ENCODE measurements around the gene ZDHHC7.

ZDHHC7 gene

DNA sequence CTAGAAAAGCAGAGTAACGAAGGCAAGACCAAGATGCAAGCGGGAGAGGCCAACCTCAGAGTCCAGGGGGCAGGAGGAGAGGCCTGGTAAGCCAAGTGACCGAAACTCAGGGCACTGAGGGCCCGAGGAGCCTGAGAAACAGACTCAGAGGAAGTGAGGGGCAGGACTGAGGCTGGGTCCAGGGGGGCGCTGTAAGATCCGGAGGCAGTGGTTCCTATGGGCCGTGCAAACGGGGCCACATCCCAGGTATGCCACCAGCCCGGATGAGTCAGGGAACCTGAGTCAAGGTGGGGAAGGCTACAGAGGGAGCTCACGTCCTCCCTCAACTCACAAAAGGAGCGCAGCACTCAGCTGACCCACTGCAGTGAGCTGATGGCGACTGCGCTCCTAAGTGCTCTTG, 8.3 kb downstream of the ZDHHC7 start:
- Histone ChIP-seq H3K4me3 (ENCODE audit: low read length) (no peak overlapping the region), H3K79me2 (ENCODE audit: control insufficient read depth, low read length) (peaks cover 96% of the 10 kb centered on the region), H3K4me2 (ENCODE audit: low read length) (no peak overlapping the region; the same call in 1 of the 2 replicates), H3K27ac (ENCODE audit: low read depth, low read length) (no peak overlapping the region), H3K36me3 (ENCODE audit: control insufficient read depth, low read length) (no peaks in the 10 kb centered on the region; the same call in 1 of the 2 replicates), H3F3A (ENCODE audit: control insufficient read depth, insufficient read depth) (no peaks in the 10 kb centered on the region), H3K9me2 (replicated peaks; ENCODE audit: control insufficient read depth, low read length) (no peaks in the 10 kb centered on the region), H4K20me1 (ENCODE audit: control insufficient read depth, insufficient read depth, low read depth, low read length) (peaks cover 13% of the 10 kb centered on the region; the same call in 1 of the 2 replicates), H3K9me3 (ENCODE audit: control insufficient read depth, insufficient read depth, low read length) (no peaks in the 10 kb centered on the region), H3K4me1 (ENCODE audit: control insufficient read depth, low read length) (peaks cover 9% of the 10 kb centered on the region), H3K27me3 (ENCODE audit: control insufficient read depth, low read length) (no peaks in the 10 kb centered on the region)
- TF ChIP-seq, protein P1, sequence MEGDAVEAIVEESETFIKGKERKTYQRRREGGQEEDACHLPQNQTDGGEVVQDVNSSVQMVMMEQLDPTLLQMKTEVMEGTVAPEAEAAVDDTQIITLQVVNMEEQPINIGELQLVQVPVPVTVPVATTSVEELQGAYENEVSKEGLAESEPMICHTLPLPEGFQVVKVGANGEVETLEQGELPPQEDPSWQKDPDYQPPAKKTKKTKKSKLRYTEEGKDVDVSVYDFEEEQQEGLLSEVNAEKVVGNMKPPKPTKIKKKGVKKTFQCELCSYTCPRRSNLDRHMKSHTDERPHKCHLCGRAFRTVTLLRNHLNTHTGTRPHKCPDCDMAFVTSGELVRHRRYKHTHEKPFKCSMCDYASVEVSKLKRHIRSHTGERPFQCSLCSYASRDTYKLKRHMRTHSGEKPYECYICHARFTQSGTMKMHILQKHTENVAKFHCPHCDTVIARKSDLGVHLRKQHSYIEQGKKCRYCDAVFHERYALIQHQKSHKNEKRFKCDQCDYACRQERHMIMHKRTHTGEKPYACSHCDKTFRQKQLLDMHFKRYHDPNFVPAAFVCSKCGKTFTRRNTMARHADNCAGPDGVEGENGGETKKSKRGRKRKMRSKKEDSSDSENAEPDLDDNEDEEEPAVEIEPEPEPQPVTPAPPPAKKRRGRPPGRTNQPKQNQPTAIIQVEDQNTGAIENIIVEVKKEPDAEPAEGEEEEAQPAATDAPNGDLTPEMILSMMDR (IDR thresholded peaks at IDR 0.05; ENCODE audit: low read depth, low read length, poor library complexity, severe bottlenecking): no peak
- no peak for TF ChIP-seq EZH2phosphoT487 (IDR thresholded peaks at IDR 0.05; ENCODE audit: borderline replicate concordance, low read length)

DNA sequence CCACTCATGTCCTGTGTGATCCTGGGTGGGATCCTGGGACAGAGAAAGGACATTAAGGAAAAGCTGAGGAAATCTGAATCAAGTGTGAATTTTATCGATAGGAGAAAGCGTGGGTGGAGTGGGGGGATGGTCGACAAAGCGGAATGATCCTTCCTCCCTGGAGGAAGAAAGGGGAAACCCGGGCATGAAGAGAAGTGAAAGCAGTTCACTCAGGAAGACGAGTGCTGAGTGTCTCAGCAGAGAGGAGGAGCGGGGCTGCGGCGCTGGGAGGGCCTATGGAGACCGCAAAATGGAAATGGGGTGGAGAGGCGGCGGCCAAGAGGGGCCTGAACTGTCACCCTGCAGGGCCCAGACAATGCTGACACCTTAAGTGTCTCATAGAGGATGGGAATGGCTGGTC, 8.7 kb downstream of the ZDHHC7 start:
- H3K4me2 ChIP-seq (ENCODE audit: low read length): no peak overlapping the region; the same call in 1 of the 2 replicates
- peaks cover 13% of the 10 kb centered on the region; the same call in 1 of the 2 replicates for H4K20me1 ChIP-seq (ENCODE audit: control insufficient read depth, insufficient read depth, low read depth, low read length)
- H3K4me1 ChIP-seq (ENCODE audit: control insufficient read depth, low read length): peaks cover 9% of the 10 kb centered on the region
- H3K9me2 ChIP-seq (replicated peaks; ENCODE audit: control insufficient read depth, low read length): no peaks in the 10 kb centered on the region
- no peaks in the 10 kb centered on the region for H3K9me3 ChIP-seq (ENCODE audit: control insufficient read depth, insufficient read depth, low read length)
- no peaks in the 10 kb centered on the region; the same call in 1 of the 2 replicates for H3K36me3 ChIP-seq (ENCODE audit: control insufficient read depth, low read length)
- peaks cover 91% of the 10 kb centered on the region for H3K79me2 ChIP-seq (ENCODE audit: control insufficient read depth, low read length)
- no peak overlapping the region for H3K27ac ChIP-seq (ENCODE audit: low read depth, low read length)
- H3F3A ChIP-seq (ENCODE audit: control insufficient read depth, insufficient read depth): no peaks in the 10 kb centered on the region
- no peaks in the 10 kb centered on the region for H3K27me3 ChIP-seq (ENCODE audit: control insufficient read depth, low read length)
- no peak overlapping the region for H3K4me3 ChIP-seq (ENCODE audit: low read length)
- TF ChIP-seq EZH2phosphoT487 (IDR thresholded peaks at IDR 0.05; ENCODE audit: borderline replicate concordance, low read length): no peak
- TF ChIP-seq, protein P1 (IDR thresholded peaks at IDR 0.05; ENCODE audit: low read depth, low read length, poor library complexity, severe bottlenecking): no peak

DNA sequence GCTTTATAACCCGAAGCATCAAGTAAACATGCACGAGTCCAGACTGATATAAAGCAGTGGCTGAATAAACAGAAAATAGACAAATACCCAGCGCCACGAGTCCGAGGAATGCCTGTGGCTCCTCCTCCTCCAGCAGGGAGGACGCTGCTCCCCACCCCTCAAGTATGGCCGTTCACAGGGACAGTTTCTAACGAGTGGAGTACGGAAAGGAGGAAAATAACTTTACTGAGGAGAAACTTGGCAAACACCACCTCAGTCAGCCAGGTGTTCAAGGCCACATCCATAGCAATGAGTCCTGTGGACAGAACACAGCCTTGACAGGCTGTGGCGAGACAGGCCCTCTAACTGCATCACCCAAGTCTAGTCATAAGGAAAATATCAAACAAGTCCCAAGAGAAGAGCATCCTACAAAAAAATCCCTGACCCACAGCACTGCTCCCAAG, 9.2 kb downstream of the ZDHHC7 start:
- Histone ChIP-seq H3K4me1 (ENCODE audit: control insufficient read depth, low read length) (peaks cover 9% of the 10 kb centered on the region), H3K9me2 (replicated peaks; ENCODE audit: control insufficient read depth, low read length) (no peaks in the 10 kb centered on the region), H3K79me2 (ENCODE audit: control insufficient read depth, low read length) (peaks cover 86% of the 10 kb centered on the region), H3K4me3 (ENCODE audit: low read length) (no peak overlapping the region), H4K20me1 (ENCODE audit: control insufficient read depth, insufficient read depth, low read depth, low read length) (peaks cover 13% of the 10 kb centered on the region; the same call in 1 of the 2 replicates), H3K27me3 (ENCODE audit: control insufficient read depth, low read length) (no peaks in the 10 kb centered on the region), H3K4me2 (ENCODE audit: low read length) (no peak overlapping the region), H3K36me3 (ENCODE audit: control insufficient read depth, low read length) (no peaks in the 10 kb centered on the region; the same call in 1 of the 2 replicates), H3F3A (ENCODE audit: control insufficient read depth, insufficient read depth) (no peaks in the 10 kb centered on the region), H3K9me3 (ENCODE audit: control insufficient read depth, insufficient read depth, low read length) (no peaks in the 10 kb centered on the region), H3K27ac (ENCODE audit: low read depth, low read length) (no peak overlapping the region)
- no peak for TF ChIP-seq EZH2phosphoT487 (IDR thresholded peaks at IDR 0.05; ENCODE audit: borderline replicate concordance, low read length)
- TF ChIP-seq, protein P1 (IDR thresholded peaks at IDR 0.05; ENCODE audit: low read depth, low read length, poor library complexity, severe bottlenecking): no peak

Data from DOHH2 (cell line).